SK-N-SH treated with all-trans-retinoic acid at 6 μM for 48 hours (cell line): ENCODE measurements around the gene ALMS1.
"Not testable (repeated sequence)": the region's sequence is repeated elsewhere in the genome, so short reads cannot be mapped to it uniquely, and the experiment has no call there.

ENCODE experiments used
- ARNTL ChIP-seq: fragments of 450-650 bp; formaldehyde crosslinking; IDR thresholded peaks from 2 replicates; pipeline ENCODE4 v1.5.0; 2020; ENCODE audit warnings: low read depth, mild to moderate bottlenecking, moderate library complexity, borderline replicate concordance
- BACH2 ChIP-seq: fragments of 250-450 bp; sonication (Bioruptor Pico); IDR thresholded peaks from 2 replicates; pipeline ENCODE4 v1.9.0; 2021; ENCODE audit warnings: mild to moderate bottlenecking, borderline replicate concordance
- GLIS3 ChIP-seq: fragments of 250-450 bp; sonication (Bioruptor Pico); IDR thresholded peaks from 2 replicates; pipeline ENCODE4 v1.5.0; 2020; ENCODE audit warnings: mild to moderate bottlenecking, moderate library complexity
- SNAI2 ChIP-seq: fragments of 250-450 bp; sonication (Bioruptor Pico); IDR thresholded peaks from 2 replicates; pipeline ENCODE4 v1.5.0; 2020; ENCODE audit warnings: mild to moderate bottlenecking, moderate library complexity
- TCF4 ChIP-seq: fragments of 250-450 bp; sonication (Bioruptor Pico); IDR thresholded peaks from 2 replicates; pipeline ENCODE4 v1.8.0; 2021; ENCODE audit warnings: mild to moderate bottlenecking, moderate library complexity, borderline replicate concordance
- TSHZ2 ChIP-seq: fragments of 250-450 bp; sonication (Bioruptor Pico); IDR thresholded peaks from 2 replicates; pipeline ENCODE4 v1.5.0; 2020; ENCODE audit warnings: mild to moderate bottlenecking, moderate library complexity
- ZFP3 ChIP-seq: fragments of 250-450 bp; sonication (Bioruptor Pico); IDR thresholded peaks from 2 replicates; pipeline ENCODE4 v1.5.0; 2020; ENCODE audit warnings: mild to moderate bottlenecking, moderate library complexity
- ZFP30 ChIP-seq: fragments of 450-650 bp; formaldehyde crosslinking; IDR thresholded peaks from 2 replicates; pipeline ENCODE4 v1.5.0; 2022; ENCODE audit warnings: mild to moderate bottlenecking, moderate library complexity
- ZNF70 ChIP-seq: fragments of 450-650 bp; formaldehyde crosslinking; IDR thresholded peaks from 2 replicates; pipeline ENCODE4 v1.5.0; 2020; ENCODE audit warnings: mild to moderate bottlenecking, moderate library complexity

- not testable (repeated sequence) for TF ChIP-seq ZFP30 (CRISPR knock-in tag); TSHZ2 (CRISPR knock-in tag); GLIS3; SNAI2 (CRISPR knock-in tag); TCF4 (CRISPR knock-in tag); ZFP3; ARNTL (CRISPR knock-in tag); ZNF70 (CRISPR knock-in tag); BACH2
Measured at GRCh38 chr2:73636977-73637376, 251.3 kb downstream of the ALMS1 start.
